ENCODE measurements around the gene CABP7.

DNA sequence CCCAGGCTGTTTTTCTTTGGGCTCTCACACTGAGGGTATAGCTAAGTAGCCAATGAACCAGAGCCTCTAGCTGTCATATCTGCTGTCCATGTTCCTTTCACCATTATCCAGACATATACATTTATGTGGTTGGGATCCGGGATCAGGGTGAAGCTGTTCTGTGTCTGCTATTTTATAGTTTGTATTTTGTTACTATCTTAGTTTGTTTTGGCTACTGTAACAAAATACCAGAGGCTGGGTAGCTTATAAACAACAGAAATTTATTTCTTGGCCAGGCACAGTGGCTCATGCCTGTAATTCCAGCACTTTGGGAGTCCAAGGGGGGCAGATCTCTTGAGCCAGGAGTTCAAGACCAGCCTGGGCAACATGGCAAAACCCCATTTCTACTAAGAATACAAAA, 40.5 kb upstream of the CABP7 start:
- TF ChIP-seq EZH2 (IDR thresholded peaks at IDR 0.05; ENCODE audit: borderline replicate concordance, low read depth, low read length, severe bottlenecking) = no peak
- TF ChIP-seq, protein P1, sequence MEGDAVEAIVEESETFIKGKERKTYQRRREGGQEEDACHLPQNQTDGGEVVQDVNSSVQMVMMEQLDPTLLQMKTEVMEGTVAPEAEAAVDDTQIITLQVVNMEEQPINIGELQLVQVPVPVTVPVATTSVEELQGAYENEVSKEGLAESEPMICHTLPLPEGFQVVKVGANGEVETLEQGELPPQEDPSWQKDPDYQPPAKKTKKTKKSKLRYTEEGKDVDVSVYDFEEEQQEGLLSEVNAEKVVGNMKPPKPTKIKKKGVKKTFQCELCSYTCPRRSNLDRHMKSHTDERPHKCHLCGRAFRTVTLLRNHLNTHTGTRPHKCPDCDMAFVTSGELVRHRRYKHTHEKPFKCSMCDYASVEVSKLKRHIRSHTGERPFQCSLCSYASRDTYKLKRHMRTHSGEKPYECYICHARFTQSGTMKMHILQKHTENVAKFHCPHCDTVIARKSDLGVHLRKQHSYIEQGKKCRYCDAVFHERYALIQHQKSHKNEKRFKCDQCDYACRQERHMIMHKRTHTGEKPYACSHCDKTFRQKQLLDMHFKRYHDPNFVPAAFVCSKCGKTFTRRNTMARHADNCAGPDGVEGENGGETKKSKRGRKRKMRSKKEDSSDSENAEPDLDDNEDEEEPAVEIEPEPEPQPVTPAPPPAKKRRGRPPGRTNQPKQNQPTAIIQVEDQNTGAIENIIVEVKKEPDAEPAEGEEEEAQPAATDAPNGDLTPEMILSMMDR (IDR thresholded peaks at IDR 0.05; ENCODE audit: borderline replicate concordance, extremely low read depth, low read length, poor library complexity, severe bottlenecking) = no peak
